ENCODE data around the gene NCK2.

DNA sequence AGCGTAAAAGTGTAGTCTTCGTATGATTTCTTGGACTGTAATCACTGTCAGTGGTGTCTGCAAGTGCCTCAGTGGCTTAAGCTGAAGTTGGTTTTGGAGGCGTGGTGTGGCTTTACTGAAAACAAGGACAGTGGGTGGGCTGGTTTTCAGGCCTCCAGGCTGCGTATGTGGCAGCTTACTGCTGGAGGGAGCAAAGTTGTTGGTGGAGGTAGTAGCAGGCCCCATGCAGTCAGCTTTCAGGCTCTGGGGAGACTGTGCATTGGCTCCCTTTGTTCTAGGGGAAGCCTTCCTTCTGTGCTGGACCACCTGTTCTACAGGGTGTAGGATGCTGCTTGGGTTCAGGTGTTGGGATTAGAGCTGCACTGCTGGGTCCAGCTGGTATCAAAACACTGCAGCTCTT is 91.6 kb downstream of the NCK2 start:
- no peak for TF ChIP-seq USF2 (IDR thresholded peaks at IDR 0.05; ENCODE audit: borderline replicate concordance, low read depth, low read length)
- TF ChIP-seq POLR2AphosphoS5 (IDR thresholded peaks at IDR 0.05; ENCODE audit: low read depth, low read length) = no peak
- TF ChIP-seq FOXM1 (IDR thresholded peaks at IDR 0.05; ENCODE audit: low read depth) = no peak
- TF ChIP-seq NFIC (IDR thresholded peaks at IDR 0.05; ENCODE audit: borderline replicate concordance) = no peak
- TF ChIP-seq NRF1 (IDR thresholded peaks at IDR 0.05; ENCODE audit: low read depth, low read length) = no peak
- no peak for TF ChIP-seq CTCF (IDR thresholded peaks at IDR 0.05)
- TF ChIP-seq MAX (IDR thresholded peaks at IDR 0.05; ENCODE audit: low read depth) = no peak
- TF ChIP-seq MXI1 (IDR thresholded peaks at IDR 0.05; ENCODE audit: low read depth, low read length) = no peak

Data from SK-N-SH (cell line).